ENCODE measurements around the gene TUBA4A.
A peak's percentile ranks its signal among the peaks of the same experiment; 100 is the strongest.
"Not testable (repeated sequence)": the region's sequence is repeated elsewhere in the genome, so short reads cannot be mapped to it uniquely, and the experiment has no call there.

Gene TUBA4A

GRCh38 chr2:219209236-219210195, 44.2 kb downstream of the TUBA4A start:
- no peak for DNase-seq

- no peak for DNase-seq
Measured at GRCh38 chr2:219207884-219208740, 45.6 kb downstream of the TUBA4A start.

- DNase-seq: no peak
Measured at GRCh38 chr2:219207134-219207883, 46.4 kb downstream of the TUBA4A start.

GRCh38 chr2:219206328-219207133, 47.2 kb downstream of the TUBA4A start, which contains the start of gene ZFAND2B:
Gene ZFAND2B, plus strand, starts transcription at chr2:219206782. Its CDS starts 206 bp downstream, at chr2:219206988.
- peak; percentile 94 for DNase-seq

GRCh38 chr2:219205981-219206327, 47.8 kb downstream of the TUBA4A start:
- no peak for DNase-seq

GRCh38 chr2:219205165-219205538, 48.6 kb downstream of the TUBA4A start:
- DNase-seq: no peak

- DNase-seq: no peak
Measured at GRCh38 chr2:219204425-219205164, 49.1 kb downstream of the TUBA4A start.

GRCh38 chr2:219201331-219201730, 52.4 kb downstream of the TUBA4A start:
- DNase-seq: not testable (repeated sequence)

GRCh38 chr2:219200502-219201326, 53.0 kb downstream of the TUBA4A start:
- not testable (repeated sequence) for DNase-seq
